ENCODE results near the gene CABP1. TPM values are rescaled to one million over a fixed set of nuclear protein-coding genes. Genes with fewer than 3 reads are reported as not detected.
"Not testable (repeated sequence)": the region's sequence is repeated elsewhere in the genome, so short reads cannot be mapped to it uniquely, and the experiment has no call there.

Gene CABP1
- total RNA-seq, result under 1 TPM; 0.25 to 0.45 TPM

DNA sequence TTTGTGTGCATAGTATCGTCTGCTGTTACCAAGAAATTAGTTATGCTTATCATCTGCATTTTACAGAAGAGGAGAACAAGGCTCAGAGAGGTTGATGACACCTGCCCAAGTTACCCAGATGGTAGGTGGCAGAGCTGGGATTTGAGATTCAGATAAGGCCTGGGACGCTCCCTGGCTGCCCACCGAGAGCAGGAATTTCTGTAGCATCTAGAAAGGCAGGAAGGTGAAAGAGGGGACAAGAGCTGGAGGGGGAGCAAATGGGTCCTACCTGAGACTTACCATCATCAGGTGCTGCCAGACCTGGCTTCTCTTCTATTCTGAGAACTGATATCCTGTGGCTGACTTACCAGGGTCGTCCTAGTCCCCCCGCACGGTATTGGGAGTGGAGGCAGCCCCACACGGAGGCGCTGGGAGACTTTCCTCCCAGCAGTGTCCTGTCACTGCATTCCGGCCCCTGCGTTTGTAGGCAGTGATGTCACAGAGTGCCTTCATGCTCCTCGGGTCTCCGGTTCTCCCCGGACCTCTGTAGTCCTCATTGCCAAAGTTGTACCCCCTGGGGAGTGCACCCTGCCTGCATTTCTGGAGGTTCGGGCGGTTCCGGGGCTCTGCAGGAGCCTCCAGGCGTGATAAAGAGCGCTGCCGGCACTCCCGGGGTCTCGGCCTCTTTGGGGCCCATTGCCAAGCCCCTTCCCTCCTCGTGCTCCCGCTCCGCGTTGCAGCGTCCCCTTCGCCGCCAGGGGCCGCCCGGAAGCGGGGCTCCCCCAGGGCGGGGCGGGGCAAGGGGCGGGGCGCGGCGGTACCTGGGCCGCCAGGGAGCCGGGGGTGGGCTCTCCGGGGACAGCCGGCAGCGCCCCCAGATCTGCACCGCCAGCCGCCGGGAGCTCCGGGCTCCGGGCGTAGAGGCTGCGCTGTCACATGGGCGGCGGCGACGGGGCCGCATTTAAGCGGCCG lies at the start of gene CABP1:
Gene CABP1 (plus strand): TSS at position 856 of the 951 bp plus-strand sequence. CDS start 60 bp downstream, at position 916.
- peak; percentile 54 for DNase-seq
- peaks cover 12% of the 10 kb centered on the region for H3K4me1 Mint-ChIP-seq
- no peaks in the 10 kb centered on the region for H3K36me3 Mint-ChIP-seq (ENCODE audit: low read depth)
- H3K9me3 Mint-ChIP-seq, result no peaks in the 10 kb centered on the region
- ChIA-PET POLR2A (interaction anchor here (1.2 kb wide), 1 partner anchor 71 kb away, joined by 3 read pairs; no protein-coding TSS in a partner anchor), CTCF (interaction anchor here (0.9 to 2.6 kb wide), 4 partner anchors 9 to 59 kb away, joined by 4 to 15 read pairs (median 6); partner anchors contain the start of gene POP5)
- H3K27ac Mint-ChIP-seq, result no peak within 1 kb of the TSS
- H3K27me3 Mint-ChIP-seq, result peaks cover 57% of the 10 kb centered on the region
- peak within 1 kb of the TSS; percentile 67 for H3K4me3 Mint-ChIP-seq

DNA sequence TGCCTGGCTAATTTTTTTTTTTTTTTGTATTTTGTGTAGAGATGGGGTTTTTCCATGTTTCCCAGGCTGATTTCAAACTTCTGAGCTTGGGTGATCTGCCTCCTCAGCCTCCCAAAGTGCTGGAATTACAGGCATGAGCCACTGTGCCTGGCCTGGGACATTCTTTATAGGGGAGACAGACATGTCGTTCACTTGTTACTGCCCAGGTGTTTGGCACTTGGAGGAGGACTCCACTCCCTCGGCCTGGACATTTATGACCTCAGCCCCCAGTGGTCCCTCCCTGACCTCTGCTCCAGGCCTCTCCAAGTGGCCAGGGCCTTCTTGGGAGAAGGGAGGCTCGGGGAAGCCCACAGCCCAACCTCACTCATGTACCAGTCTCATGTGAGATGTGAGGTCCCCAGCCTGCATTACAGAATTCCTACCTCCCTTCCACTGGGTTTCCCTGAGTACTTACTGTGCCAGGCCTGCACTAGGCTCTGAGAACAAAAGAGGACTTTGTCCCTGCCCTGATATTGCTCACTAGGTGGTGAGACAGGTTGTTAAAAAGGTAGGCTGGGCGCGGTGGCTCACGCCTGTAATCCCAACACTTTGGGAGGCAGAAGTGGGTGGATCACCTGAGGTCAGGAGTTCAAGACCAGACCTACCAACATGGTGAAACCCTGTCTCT lies 49.6 kb upstream of the CABP1 start:
- no peaks in the 10 kb centered on the region for H3K4me1 Mint-ChIP-seq
- POLR2A ChIA-PET, result no interaction called here

DNA sequence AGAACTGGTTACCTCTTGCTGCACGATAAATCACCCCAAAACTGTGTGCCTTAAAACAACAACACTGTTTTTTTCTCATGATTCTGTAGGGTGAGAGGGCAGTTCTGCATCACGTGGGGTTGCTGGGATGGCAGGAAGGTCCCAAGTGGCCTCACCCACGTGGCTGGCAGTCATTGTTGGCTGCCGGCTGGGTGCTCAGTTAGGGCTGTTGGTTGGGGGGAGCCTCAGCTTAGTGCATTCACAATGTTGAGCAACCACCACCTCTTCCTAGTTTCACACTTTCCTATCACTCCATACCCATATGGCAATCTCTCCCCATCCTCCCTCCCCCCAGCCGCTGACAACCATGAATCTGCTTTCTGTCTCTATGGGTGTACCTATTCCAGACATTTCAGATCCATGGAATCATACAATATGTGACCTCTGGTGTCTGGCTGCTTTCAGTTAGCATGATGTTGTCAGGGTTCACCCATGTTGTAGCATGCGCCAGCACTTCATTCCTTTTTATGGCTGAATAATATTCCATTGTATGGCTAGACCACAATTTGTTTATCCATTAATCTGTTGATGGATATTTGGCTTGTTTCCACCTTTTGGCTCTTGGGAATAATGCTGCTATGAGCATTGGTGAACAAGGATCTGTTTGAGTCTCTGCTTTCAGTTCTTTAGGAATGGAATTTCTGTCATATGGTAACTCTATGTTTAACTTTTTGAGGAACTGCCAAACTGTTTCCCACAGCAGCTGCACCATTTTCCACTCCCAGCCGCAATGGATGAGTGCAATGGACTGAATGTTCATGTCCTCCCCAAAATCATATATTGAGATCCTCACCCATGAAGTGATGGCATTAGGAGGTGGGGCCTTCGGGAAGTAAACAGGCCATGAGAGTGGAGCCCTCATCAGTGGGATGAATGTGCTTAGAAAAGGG lies 48.0 kb upstream of the CABP1 start:
- H3K4me1 Mint-ChIP-seq, result no peaks in the 10 kb centered on the region
- CTCF ChIA-PET, result no interaction called here
- H3K27ac Mint-ChIP-seq, result no peak overlapping the region
- POLR2A ChIA-PET, result interaction anchor here (1.1 kb wide), 1 partner anchor 11 kb away, joined by 4 read pairs; the partner anchor contains the start of gene POP5
- no peak for DNase-seq
- H3K4me3 Mint-ChIP-seq, result no peak overlapping the region
- H3K27me3 Mint-ChIP-seq, result peaks cover 3% of the 10 kb centered on the region
- H3K36me3 Mint-ChIP-seq (ENCODE audit: low read depth), result no peaks in the 10 kb centered on the region
- H3K9me3 Mint-ChIP-seq, result no peaks in the 10 kb centered on the region

More for the DNA sequence above, 49.6 kb upstream of the CABP1 start:
- CTCF ChIA-PET, result no interaction called here
- Mint-ChIP-seq H3K27me3 (peaks cover 8% of the 10 kb centered on the region), H3K9me3 (no peaks in the 10 kb centered on the region), H3K27ac (no peak overlapping the region), H3K4me3 (no peak overlapping the region), H3K36me3 (ENCODE audit: low read depth) (no peaks in the 10 kb centered on the region)
- DNase-seq, result no peak

DNA sequence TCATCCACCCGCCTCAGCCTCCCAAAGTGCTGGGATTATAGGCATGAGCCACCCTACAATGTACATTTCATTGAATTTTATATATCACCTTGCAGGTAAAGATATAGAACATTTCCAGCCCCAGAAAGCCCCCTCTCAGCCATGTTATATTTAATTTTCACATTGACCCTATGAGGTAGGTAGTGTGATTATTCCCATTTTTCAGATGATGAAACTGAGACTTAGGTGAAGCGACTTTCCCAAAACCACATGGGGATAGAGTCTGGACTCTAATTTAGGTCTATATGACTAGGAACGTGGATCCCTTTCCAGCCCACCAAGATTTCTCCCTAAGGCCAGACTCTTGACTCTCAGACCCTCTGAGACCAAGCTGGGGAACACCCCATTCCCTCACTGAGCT lies 43.5 kb upstream of the CABP1 start:
- H3K27me3 Mint-ChIP-seq, result peaks cover 13% of the 10 kb centered on the region
- H3K27ac Mint-ChIP-seq, result no peak overlapping the region
- CTCF ChIA-PET, result interaction anchor here (0.6 kb wide), 1 partner anchor 29 kb away, joined by 3 read pairs; no protein-coding TSS in a partner anchor
- H3K36me3 Mint-ChIP-seq (ENCODE audit: low read depth), result no peaks in the 10 kb centered on the region
- no peaks in the 10 kb centered on the region for H3K9me3 Mint-ChIP-seq
- H3K4me1 Mint-ChIP-seq, result no peaks in the 10 kb centered on the region
- POLR2A ChIA-PET, result no interaction called here
- DNase-seq, result no peak
- H3K4me3 Mint-ChIP-seq, result no peak overlapping the region

DNA sequence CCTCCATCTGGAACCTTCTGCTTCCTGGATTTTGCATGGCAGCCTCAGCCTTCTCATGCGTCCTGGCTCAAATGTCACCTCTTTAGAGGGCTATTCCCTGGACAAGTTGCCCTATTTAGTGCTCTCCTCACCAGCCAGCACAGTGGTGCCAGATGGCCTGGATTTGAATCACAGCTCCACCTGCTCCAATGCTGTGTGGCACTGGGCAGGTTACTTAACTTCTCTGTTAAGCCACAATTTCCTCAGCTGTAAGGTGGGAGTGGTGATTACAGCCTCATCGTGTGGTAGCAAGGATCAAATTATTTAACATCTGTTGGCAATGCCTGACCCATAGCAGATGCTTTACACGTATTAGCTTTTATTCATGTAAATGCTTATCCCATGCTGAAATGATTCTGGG lies 42.6 kb upstream of the CABP1 start:
- H3K4me3 Mint-ChIP-seq, result no peak overlapping the region
- ChIA-PET POLR2A (no interaction called here), CTCF (interaction anchor here (1.1 kb wide), 1 partner anchor 51 kb away, joined by 3 read pairs; no protein-coding TSS in a partner anchor)
- peaks cover 17% of the 10 kb centered on the region for H3K27me3 Mint-ChIP-seq
- no peak for DNase-seq
- H3K9me3 Mint-ChIP-seq, result no peaks in the 10 kb centered on the region
- no peaks in the 10 kb centered on the region for H3K4me1 Mint-ChIP-seq
- no peak overlapping the region for H3K27ac Mint-ChIP-seq
- no peaks in the 10 kb centered on the region for H3K36me3 Mint-ChIP-seq (ENCODE audit: low read depth)

DNA sequence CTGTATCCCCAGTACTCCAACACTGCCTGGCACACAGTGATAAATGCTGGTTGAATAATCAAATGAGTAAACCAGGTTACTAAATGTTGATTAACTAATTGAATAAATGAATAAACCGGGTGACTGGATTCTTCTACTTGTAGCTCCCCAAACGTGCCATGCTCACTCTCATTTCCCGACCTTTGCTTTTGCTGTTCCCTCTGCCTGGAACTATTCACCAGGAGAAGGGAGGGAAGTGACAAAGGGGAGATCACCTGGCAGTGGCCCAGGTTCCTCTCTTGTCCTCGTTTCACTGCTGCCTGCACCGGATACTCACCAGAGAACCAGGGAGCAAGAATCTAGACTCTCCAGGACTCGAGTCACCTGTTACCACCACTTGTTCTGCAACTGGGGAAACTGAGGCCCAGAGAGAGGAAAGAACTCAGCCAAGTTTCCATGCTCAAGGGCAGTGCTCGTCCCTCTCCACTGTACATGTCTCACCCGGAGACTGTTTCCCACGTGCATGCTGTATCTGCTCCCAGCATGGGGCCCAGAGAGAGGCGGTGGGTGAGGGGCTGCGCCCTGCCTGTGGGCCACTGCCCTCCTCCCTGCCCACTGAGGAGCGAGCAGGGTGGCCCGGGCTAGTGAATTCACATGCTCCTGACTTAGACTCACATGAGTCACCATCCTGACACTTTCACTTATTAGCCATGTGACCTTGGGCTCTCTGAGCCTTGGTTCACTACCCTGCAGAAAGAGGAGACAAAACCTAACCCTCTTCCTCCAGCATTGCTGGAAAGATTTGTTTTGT lies 41.6 kb upstream of the CABP1 start:
- Mint-ChIP-seq H3K9me3 (no peaks in the 10 kb centered on the region), H3K36me3 (ENCODE audit: low read depth) (no peaks in the 10 kb centered on the region), H3K4me3 (no peak overlapping the region), H3K4me1 (no peaks in the 10 kb centered on the region), H3K27me3 (peaks cover 17% of the 10 kb centered on the region), H3K27ac (no peak overlapping the region)
- CTCF ChIA-PET, result interaction anchor here (1.1 kb wide), 1 partner anchor 15 kb away, joined by 3 read pairs; no protein-coding TSS in a partner anchor
- POLR2A ChIA-PET, result no interaction called here
- no peak for DNase-seq

DNA sequence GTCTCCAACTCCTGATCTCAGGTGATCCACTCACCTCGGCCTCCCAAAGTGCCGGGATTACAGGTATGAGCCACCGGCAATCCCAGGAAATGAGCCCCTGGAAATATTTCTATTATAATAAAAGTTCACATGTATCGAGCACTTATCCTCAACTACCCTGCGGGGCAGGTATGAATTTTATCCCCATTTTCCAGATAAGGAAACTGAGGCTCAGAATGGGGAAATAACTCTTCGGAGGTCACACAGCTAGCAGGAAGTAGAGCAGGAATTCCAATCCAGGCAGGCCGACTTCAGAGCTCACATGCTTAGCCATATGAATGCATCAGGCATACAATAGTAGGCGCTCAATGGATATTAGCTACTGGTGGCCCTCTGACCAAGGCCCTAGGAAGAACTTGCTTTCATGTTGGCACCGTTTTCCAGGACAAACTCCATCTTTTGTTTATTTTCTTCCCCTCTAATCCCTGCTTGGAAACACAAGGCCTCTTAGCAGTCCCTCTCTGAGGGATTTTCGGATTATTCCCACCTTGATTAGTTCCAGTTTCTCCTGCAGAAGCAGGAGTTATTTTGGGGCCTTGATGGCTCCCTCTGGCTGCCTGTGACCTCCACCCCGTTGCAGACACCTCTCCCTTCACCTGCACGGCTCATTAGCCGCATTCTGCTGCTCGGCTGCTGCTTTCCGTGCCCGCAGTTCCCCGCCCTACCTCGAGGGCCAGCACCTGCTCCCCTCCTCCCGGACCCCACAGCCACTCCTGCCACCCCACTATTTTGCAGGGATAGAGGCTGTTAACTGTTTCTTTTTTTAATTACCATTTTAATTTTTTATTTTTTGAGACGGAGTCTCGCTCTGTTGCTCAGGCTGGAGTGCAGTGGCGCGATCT lies 40.5 kb upstream of the CABP1 start:
- H3K4me1 Mint-ChIP-seq, result no peaks in the 10 kb centered on the region
- H3K9me3 Mint-ChIP-seq, result no peaks in the 10 kb centered on the region
- no peak for DNase-seq
- peaks cover 17% of the 10 kb centered on the region for H3K27me3 Mint-ChIP-seq
- ChIA-PET POLR2A (no interaction called here), CTCF (interaction anchor here (1.1 kb wide), 1 partner anchor 16 kb away, joined by 3 read pairs; no protein-coding TSS in a partner anchor)
- H3K27ac Mint-ChIP-seq, result no peak overlapping the region
- H3K36me3 Mint-ChIP-seq (ENCODE audit: low read depth), result no peaks in the 10 kb centered on the region
- no peak overlapping the region for H3K4me3 Mint-ChIP-seq

DNA sequence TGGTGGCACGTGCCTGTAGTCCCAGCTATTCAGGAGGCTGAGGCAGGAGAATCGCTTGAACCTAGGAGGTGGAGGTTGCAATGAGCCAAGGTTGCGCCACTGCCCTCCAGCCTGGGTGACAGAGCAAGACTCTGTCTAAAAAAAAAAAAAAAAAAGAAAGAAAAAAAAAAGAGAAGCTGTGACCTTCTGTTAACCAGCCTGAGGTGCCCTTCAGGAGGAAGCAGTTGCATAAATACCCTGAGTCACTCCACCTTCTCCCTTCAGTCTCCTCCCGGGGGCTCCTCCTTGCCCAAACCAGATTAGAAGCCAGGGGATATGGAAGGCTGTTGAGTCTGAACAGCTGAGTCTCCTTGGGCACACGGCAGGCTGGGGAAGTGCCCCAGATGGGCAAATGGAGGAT lies 38.0 kb upstream of the CABP1 start:
- DNase-seq; H3K4me3 Mint-ChIP-seq; H3K4me1 Mint-ChIP-seq; POLR2A ChIA-PET; H3K27ac Mint-ChIP-seq; H3K9me3 Mint-ChIP-seq; H3K36me3 Mint-ChIP-seq (ENCODE audit: low read depth): not testable (repeated sequence)
- H3K27me3 Mint-ChIP-seq, result peaks cover 16% of the 10 kb centered on the region
- CTCF ChIA-PET, result interaction anchor here (2.1 to 2.6 kb wide), 2 partner anchors 20 to 47 kb away, joined by 7 read pairs; no protein-coding TSS in a partner anchor

DNA sequence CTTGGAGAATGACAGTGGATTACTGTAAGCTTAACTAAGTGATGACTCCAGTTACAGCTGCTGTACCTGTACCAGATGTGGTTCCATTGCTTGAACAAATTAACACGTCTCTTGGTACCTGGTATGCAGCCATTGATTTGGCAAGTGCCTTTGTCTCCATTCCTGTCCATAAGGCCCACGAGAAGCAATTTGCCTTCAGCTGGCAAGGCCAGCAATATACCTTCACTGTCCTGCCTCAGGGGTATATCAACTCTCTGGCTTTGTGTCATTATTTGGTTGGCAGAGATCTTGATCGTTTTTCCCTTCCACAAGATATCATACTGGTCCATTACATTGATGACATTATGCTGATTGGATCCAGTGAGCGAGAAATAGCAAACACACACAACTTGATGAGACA lies 29.9 kb upstream of the CABP1 start:
- DNase-seq, result no peak
- no peaks in the 10 kb centered on the region for H3K36me3 Mint-ChIP-seq (ENCODE audit: low read depth)
- no peak overlapping the region for H3K27ac Mint-ChIP-seq
- ChIA-PET POLR2A (no interaction called here), CTCF (no interaction called here)
- no peaks in the 10 kb centered on the region for H3K9me3 Mint-ChIP-seq
- H3K4me1 Mint-ChIP-seq, result no peaks in the 10 kb centered on the region
- H3K27me3 Mint-ChIP-seq, result peaks cover 9% of the 10 kb centered on the region
- no peak overlapping the region for H3K4me3 Mint-ChIP-seq

DNA sequence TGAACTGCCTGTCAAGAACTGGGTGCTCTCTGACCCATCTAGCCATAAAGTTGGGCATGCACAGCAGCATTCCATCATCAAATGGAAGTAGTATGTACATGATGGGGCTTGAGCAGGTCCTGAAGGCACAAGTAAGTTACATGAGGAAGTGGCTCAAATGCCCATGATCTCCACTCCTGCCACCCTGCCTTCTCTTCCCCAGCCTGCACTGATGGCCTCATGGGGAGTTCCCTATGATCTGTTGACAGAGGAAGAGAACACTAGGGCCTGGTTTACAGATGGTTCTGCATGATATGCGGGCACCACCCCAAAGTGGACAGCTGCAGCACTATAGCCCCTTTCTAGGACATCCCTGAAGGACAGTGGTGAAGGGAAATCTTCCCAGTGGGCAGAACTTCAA lies 28.9 kb upstream of the CABP1 start:
- DNase-seq; CTCF ChIA-PET; H3K4me3 Mint-ChIP-seq; POLR2A ChIA-PET; H3K27ac Mint-ChIP-seq; H3K9me3 Mint-ChIP-seq; H3K4me1 Mint-ChIP-seq; H3K27me3 Mint-ChIP-seq; H3K36me3 Mint-ChIP-seq (ENCODE audit: low read depth): not testable (repeated sequence)

DNA sequence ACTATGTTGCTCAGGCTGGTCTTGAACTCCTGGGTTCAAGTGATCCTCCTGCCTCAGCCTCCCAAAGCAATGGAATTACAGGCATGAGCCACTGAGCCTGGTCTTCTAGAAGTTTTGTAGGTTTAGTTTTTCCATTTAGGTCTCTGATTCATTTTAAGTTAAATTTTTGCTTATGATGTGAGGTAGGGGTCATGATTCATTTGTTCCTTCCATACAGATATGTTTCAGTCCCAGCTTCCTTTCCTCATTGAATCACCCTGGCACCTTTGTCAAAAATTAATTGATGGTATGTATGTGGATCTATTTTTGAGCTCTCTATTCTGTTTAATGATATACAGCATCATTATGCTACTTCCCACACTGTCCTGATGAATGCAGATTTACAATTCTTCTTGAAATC lies 25.6 kb upstream of the CABP1 start:
- H3K4me3 Mint-ChIP-seq, result no peak overlapping the region
- no peaks in the 10 kb centered on the region for H3K36me3 Mint-ChIP-seq (ENCODE audit: low read depth)
- CTCF ChIA-PET, result interaction anchor here (1.0 kb wide), 1 partner anchor 313 kb away, joined by 3 read pairs; no protein-coding TSS in a partner anchor
- H3K4me1 Mint-ChIP-seq, result no peaks in the 10 kb centered on the region
- POLR2A ChIA-PET, result no interaction called here
- H3K9me3 Mint-ChIP-seq, result no peaks in the 10 kb centered on the region
- no peak for DNase-seq
- peaks cover 20% of the 10 kb centered on the region for H3K27me3 Mint-ChIP-seq
- H3K27ac Mint-ChIP-seq, result no peak overlapping the region

Measured in activated CD4-positive, alpha-beta memory T cell treated with anti-CD3 and anti-CD28 coated beads, Interleukin-2, amount 10 ng/mL, durations not matched to agents 7 days and 5 days (primary cell).